Neural crest cell (in vitro differentiated cells): ENCODE results near the gene C1QB. TPM values are rescaled to one million over a fixed set of nuclear protein-coding genes. Genes with fewer than 3 reads are reported as not detected.
A peak's percentile ranks its signal among the peaks of the same experiment; 100 is the strongest.
"Not testable (repeated sequence)": the region's sequence is repeated elsewhere in the genome, so short reads cannot be mapped to it uniquely, and the experiment has no call there.

ENCODE experiments used
- DNase-seq: peaks from one replicate; pipeline ENCODE4 v3.0.0; 2021; ENCODE audit warnings: low read depth, mixed read lengths, low spot score
- H3K27ac Mint-ChIP-seq: one replicate; pipeline ENCODE4 v1.8.0; 2021; ENCODE audit warnings: mild to moderate bottlenecking, mixed read lengths; ENCODE audit not compliant: unreplicated experiment
- H3K27me3 Mint-ChIP-seq: 2 replicates; pipeline ENCODE4 v1.8.0; 2021; ENCODE audit warnings: low read depth, mild to moderate bottlenecking, mixed read lengths
- H3K36me3 Mint-ChIP-seq: 2 replicates; pipeline ENCODE4 v1.8.0; 2021; ENCODE audit warnings: low read depth, mild to moderate bottlenecking, mixed read lengths
- H3K4me1 Mint-ChIP-seq: 2 replicates; pipeline ENCODE4 v1.8.0; 2021; ENCODE audit warnings: mixed read lengths
- H3K4me3 Mint-ChIP-seq: one replicate; pipeline ENCODE4 v1.8.0; 2021; ENCODE audit warnings: mild to moderate bottlenecking, mixed read lengths
- H3K9me3 Mint-ChIP-seq: 2 replicates; pipeline ENCODE4 v1.8.0; 2021; ENCODE audit warnings: mixed read lengths
- total RNA-seq: library from RNA; stranded (reverse); gene quantifications from 2 replicates; pipeline ENCODE4 v1.2.1, GENCODE V29; 2021
- TF ChIP-seq, protein P1 (sequence below): fragments of 200-600 bp; sonication (generic); conservative IDR thresholded peaks from 2 replicates; pipeline ENCODE4 v1.5.0; 2021; ENCODE audit warnings: antibody characterized with exemption, mild to moderate bottlenecking

The C1QB gene
- total RNA-seq, 1 donor from 2014 or later, result not detected

- peak; percentile 84 for DNase-seq
- TF ChIP-seq, protein P1, sequence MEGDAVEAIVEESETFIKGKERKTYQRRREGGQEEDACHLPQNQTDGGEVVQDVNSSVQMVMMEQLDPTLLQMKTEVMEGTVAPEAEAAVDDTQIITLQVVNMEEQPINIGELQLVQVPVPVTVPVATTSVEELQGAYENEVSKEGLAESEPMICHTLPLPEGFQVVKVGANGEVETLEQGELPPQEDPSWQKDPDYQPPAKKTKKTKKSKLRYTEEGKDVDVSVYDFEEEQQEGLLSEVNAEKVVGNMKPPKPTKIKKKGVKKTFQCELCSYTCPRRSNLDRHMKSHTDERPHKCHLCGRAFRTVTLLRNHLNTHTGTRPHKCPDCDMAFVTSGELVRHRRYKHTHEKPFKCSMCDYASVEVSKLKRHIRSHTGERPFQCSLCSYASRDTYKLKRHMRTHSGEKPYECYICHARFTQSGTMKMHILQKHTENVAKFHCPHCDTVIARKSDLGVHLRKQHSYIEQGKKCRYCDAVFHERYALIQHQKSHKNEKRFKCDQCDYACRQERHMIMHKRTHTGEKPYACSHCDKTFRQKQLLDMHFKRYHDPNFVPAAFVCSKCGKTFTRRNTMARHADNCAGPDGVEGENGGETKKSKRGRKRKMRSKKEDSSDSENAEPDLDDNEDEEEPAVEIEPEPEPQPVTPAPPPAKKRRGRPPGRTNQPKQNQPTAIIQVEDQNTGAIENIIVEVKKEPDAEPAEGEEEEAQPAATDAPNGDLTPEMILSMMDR, result peak; percentile 88
- H3K4me1 Mint-ChIP-seq, result peaks cover 22% of the 10 kb centered on the region
- H3K27me3 Mint-ChIP-seq, result peaks cover 3% of the 10 kb centered on the region
- H3K4me3 Mint-ChIP-seq, result peak overlapping the region; percentile 35
- H3K27ac Mint-ChIP-seq, result peak overlapping the region; percentile 71
- H3K36me3 Mint-ChIP-seq, result no peaks in the 10 kb centered on the region
- no peaks in the 10 kb centered on the region for H3K9me3 Mint-ChIP-seq
Observed at GRCh38 chr1:22673486-22674409, 20.7 kb downstream of the C1QB start.

DNA sequence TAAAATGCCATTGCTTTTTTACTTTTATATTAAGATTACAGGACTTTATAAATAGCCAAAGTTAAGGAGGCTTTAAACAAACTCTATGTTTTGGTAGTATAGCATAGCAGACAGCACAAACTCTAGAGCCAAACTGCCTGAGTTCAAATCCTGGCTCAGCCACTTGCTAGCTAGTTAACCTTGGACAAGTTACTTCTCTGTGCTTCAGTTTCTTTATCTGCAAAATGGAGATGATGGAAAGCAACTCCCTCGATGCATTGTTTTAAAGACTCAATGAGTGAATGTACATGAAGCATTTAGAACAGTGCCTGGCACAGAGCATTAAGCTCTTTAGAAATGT, 21.3 kb downstream of the C1QB start:
- Mint-ChIP-seq H3K36me3 (no peaks in the 10 kb centered on the region), H3K4me3 (peak overlapping the region; percentile 35), H3K27me3 (no peaks in the 10 kb centered on the region), H3K27ac (no peak overlapping the region), H3K4me1 (peaks cover 22% of the 10 kb centered on the region), H3K9me3 (no peaks in the 10 kb centered on the region)
- TF ChIP-seq, protein P1, result peak; percentile 28
- DNase-seq, result no peak

- H3K4me1 Mint-ChIP-seq, result peaks cover 26% of the 10 kb centered on the region
- H3K9me3 Mint-ChIP-seq, H3K27ac Mint-ChIP-seq: not testable (repeated sequence)
Observed at GRCh38 chr1:22676151-22676550, 23.1 kb downstream of the C1QB start.

GRCh38 chr1:22676916-22677583, 24.0 kb downstream of the C1QB start:
- Mint-ChIP-seq H3K4me1 (peaks cover 26% of the 10 kb centered on the region), H3K27me3 (no peaks in the 10 kb centered on the region), H3K27ac (no peak overlapping the region), H3K9me3 (no peaks in the 10 kb centered on the region), H3K4me3 (no peak overlapping the region), H3K36me3 (no peaks in the 10 kb centered on the region)
- DNase-seq, result peak; percentile 18
- TF ChIP-seq, protein P1, result no peak

More at GRCh38 chr1:22676151-22676550, 23.1 kb downstream of the C1QB start:
- H3K36me3 Mint-ChIP-seq, H3K4me3 Mint-ChIP-seq, DNase-seq, H3K27me3 Mint-ChIP-seq: not testable (repeated sequence)

GRCh38 chr1:22677931-22678896, 25.2 kb downstream of the C1QB start:
- Mint-ChIP-seq H3K27ac (no peak overlapping the region), H3K4me1 (peaks cover 19% of the 10 kb centered on the region), H3K9me3 (no peaks in the 10 kb centered on the region), H3K4me3 (no peak overlapping the region), H3K27me3 (no peaks in the 10 kb centered on the region), H3K36me3 (no peaks in the 10 kb centered on the region)
- DNase-seq, result no peak
- TF ChIP-seq, protein P1, result no peak
